HG03103 (cell line): ENCODE data around the gene GJB3.
"Not testable (repeated sequence)": the region's sequence is repeated elsewhere in the genome, so short reads cannot be mapped to it uniquely, and the experiment has no call there.

Experiments
- ATAC-seq: cut with Tn5 transposase; IDR thresholded peaks from one replicate; pipeline ENCODE4 v1.9.1; 2021; ENCODE audit warnings: low read depth; ENCODE audit not compliant: unreplicated experiment

Gene GJB3

DNA sequence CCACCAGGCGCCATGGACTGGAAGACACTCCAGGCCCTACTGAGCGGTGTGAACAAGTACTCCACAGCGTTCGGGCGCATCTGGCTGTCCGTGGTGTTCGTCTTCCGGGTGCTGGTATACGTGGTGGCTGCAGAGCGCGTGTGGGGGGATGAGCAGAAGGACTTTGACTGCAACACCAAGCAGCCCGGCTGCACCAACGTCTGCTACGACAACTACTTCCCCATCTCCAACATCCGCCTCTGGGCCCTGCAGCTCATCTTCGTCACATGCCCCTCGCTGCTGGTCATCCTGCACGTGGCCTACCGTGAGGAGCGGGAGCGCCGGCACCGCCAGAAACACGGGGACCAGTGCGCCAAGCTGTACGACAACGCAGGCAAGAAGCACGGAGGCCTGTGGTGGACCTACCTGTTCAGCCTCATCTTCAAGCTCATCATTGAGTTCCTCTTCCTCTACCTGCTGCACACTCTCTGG, 3.8 kb downstream of the GJB3 start:
- no peak for ATAC-seq

DNA sequence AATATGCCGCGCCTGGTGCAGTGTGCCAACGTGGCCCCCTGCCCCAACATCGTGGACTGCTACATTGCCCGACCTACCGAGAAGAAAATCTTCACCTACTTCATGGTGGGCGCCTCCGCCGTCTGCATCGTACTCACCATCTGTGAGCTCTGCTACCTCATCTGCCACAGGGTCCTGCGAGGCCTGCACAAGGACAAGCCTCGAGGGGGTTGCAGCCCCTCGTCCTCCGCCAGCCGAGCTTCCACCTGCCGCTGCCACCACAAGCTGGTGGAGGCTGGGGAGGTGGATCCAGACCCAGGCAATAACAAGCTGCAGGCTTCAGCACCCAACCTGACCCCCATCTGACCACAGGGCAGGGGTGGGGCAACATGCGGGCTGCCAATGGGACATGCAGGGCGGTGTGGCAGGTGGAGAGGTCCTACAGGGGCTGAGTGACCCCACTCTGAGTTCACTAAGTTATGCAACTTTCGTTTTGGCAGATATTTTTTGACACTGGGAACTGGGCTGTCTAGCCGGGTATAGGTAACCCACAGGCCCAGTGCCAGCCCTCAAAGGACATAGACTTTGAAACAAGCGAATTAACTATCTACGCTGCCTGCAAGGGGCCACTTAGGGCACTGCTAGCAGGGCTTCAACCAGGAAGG, 4.3 kb downstream of the GJB3 start:
- no peak for ATAC-seq

- ATAC-seq = no peak
These were observed 5.0 kb downstream of the GJB3 start for GRCh38 chr1:34785875-34786470.

- ATAC-seq = no peak
These were observed 5.7 kb downstream of the GJB3 start for GRCh38 chr1:34786521-34787325.

- ATAC-seq = no peak
These were observed 6.7 kb downstream of the GJB3 start for GRCh38 chr1:34787461-34788420.

DNA sequence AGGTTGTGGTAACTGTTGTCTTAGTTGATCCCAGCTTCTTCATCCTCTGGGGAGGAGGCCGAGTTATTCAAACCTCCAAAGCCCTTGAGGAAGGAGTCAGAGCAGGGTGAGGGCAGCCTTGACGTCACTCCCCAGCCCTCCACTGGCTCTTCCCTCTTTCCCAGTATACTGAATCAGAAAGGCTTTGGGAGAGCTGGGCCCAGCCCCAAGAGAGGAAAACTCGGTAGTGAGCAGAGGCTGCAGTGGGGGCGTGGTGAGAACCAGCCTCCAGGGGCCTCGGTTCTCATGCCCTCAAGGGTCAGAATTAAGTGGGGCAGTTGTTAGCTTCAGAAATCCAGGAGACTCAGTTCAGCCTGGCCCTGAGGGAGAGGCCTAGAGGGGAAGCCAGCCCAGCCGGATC, 10.0 kb downstream of the GJB3 start:
- no peak for ATAC-seq

DNA sequence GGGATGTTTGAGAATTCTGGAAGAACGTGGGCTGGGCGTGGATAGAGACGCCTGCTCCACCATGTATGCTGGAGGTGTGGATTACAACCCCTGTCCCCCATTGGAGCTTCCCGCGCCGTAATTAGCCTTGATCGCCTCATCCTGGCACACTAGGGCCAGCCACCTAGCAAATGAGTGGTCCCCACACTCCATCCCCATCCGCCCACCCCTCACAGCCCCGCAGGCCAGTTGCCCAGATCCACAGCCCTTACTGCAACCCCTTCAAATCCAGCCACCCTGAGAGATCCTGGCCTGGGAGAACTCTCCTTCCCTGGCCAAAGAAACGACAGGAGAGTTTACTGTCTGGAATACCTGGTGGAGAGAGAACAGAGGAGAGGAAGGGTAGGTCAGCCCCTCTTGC, 11.4 kb downstream of the GJB3 start:
- no peak for ATAC-seq

- no peak for ATAC-seq
These were observed 12.1 kb downstream of the GJB3 start, which contains the start of gene GJA4 for GRCh38 chr1:34792868-34793727. Gene GJA4, plus strand, starts transcription at chr1:34792999. Its CDS starts 1,215 bp downstream, at chr1:34794214.

DNA sequence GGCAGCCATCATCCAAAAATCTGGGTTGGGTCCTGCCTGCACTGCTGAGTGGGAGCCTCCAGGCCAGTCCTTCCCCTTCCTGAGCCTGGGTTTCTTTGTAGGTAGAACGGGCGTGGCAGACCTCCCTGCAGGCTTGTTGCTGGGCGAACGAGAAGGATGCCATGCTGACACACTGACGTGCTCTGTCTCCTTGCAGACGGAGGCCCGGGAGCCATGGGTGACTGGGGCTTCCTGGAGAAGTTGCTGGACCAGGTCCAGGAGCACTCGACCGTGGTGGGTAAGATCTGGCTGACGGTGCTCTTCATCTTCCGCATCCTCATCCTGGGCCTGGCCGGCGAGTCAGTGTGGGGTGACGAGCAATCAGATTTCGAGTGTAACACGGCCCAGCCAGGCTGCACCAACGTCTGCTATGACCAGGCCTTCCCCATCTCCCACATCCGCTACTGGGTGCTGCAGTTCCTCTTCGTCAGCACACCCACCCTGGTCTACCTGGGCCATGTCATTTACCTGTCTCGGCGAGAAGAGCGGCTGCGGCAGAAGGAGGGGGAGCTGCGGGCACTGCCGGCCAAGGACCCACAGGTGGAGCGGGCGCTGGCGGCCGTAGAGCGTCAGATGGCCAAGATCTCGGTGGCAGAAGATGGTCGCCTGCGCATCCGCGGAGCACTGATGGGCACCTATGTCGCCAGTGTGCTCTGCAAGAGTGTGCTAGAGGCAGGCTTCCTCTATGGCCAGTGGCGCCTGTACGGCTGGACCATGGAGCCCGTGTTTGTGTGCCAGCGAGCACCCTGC, 13.2 kb downstream of the GJB3 start:
- no peak for ATAC-seq

- no peak for ATAC-seq
These were observed 13.8 kb downstream of the GJB3 start for GRCh38 chr1:34794790-34795180.

GRCh38 chr1:34795916-34796315, 14.9 kb downstream of the GJB3 start:
- ATAC-seq = no peak

GRCh38 chr1:34796990-34797389, 16.0 kb downstream of the GJB3 start:
- ATAC-seq = peak; percentile 59

DNA sequence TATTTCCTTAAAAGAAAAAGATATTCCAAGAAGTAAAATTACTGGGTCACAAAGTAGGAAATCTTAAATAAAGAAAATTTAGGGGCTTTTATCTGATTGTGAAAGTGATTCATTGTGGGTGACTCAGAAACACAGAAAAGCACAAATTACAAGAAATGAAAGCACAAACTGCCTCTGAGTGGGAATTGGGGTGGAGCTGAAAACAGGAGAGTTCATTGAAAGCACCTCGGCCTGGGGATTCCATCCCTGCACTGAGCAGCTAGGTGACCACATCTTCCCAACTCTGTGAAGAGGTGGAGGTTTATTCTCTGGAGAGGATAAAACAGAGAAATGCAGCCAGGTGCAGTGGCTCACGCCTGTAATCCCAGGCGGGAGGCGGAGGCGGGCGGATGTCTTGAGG, 19.2 kb downstream of the GJB3 start:
- no peak for ATAC-seq

DNA sequence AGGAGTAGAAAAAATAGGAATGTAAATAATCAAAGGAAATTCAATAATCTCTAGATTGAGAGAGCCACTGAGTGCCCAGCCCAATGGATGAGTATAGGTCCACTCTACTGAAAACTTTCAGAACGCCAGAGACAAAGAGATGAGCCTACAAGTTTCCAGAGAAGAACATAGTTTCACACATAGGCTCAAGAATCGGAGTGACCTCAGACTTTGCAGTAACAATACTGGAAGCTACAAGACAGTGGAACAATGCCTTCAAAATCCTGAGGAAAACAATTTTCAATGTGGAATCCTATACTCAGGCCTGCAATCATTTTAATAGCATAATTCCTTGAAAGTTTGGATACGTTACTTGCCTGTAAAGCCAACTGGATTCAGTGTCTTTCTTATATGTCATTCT, 22.8 kb downstream of the GJB3 start:
- ATAC-seq = no peak

DNA sequence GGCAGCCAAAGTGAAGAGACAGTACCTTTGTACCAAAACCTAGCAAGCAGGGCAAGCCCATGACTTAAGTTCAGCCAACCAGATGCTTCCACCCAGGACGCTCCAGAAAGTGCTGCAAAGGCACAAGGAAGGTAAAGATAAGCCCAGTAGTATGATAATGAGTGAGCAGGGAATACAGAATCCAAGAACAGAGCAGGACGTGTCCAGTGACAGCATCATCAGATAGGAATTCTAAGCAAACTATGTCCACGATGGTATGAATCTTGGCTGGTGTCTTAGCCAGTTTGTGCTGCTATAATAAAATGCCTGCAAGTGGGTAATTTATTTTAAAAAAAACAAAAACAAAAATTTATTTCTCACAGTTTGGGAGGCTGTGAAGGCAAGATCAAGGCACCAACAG, 25.4 kb downstream of the GJB3 start:
- no peak for ATAC-seq

DNA sequence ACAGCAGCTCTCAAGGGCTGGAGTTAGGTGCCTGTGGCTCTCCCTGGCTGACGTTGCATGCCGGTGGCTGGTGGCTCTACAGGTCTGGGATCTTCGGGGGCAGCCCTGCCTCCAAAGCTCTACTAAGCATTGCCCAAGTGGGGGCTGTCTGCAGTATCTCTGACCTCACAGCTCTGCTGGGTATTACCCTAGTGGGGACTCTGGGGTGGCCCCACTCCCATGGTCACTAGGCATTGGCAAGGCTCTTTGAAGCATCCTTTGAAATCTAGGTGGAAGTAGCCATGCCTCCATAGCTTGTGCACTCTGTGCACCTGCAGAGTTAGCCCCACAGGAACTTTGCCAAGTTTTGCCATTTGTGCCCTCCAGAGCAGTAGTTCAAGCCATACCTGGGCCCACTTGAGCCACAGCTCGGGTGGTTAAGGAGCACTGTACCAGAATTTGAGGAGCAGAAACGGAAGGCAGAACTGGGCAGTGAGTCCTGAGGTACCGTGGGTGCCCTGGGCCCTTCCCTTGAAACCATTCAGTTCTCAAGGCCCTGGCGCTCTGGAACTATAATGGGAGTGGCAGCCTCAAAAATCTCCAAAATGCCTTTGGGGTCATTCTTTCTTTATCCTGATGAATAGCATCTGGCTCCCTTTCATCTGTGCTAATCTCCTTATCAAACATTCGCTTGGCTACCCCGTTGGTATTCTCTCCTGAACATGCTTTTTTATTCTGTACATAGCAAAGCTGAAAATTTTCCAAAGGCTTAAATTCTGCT, 27.2 kb downstream of the GJB3 start:
- no peak for ATAC-seq

GRCh38 chr1:34810781-34811180, 29.8 kb downstream of the GJB3 start:
- not testable (repeated sequence) for ATAC-seq

DNA sequence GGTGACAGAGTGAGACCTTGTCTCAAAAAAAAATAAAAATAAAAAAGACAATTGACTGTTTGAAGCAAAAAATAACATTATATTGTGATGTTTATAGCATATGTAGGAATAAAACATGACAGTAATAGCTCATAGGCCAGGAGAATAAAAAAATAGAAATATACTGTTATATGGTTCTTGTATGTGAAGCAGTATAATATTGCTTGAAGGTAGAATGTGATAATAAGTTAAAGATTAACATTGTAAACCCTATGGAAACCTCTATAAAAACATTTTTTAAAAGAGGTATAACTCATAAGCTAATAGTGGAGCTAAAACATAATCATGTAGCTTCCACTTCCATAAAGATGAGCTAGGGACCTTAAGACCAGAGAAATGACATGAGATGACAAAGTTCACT, 35.3 kb downstream of the GJB3 start:
- ATAC-seq = no peak
